Measurements from ENCODE around the gene OTOP2.

The OTOP2 gene

GRCh38 chr17:74892013-74892841, 31.8 kb upstream of the OTOP2 start:
- H3K4me3 ChIP-seq (ENCODE audit: low read depth, low read length) = no peak overlapping the region
- TF ChIP-seq, protein P1, sequence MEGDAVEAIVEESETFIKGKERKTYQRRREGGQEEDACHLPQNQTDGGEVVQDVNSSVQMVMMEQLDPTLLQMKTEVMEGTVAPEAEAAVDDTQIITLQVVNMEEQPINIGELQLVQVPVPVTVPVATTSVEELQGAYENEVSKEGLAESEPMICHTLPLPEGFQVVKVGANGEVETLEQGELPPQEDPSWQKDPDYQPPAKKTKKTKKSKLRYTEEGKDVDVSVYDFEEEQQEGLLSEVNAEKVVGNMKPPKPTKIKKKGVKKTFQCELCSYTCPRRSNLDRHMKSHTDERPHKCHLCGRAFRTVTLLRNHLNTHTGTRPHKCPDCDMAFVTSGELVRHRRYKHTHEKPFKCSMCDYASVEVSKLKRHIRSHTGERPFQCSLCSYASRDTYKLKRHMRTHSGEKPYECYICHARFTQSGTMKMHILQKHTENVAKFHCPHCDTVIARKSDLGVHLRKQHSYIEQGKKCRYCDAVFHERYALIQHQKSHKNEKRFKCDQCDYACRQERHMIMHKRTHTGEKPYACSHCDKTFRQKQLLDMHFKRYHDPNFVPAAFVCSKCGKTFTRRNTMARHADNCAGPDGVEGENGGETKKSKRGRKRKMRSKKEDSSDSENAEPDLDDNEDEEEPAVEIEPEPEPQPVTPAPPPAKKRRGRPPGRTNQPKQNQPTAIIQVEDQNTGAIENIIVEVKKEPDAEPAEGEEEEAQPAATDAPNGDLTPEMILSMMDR (IDR thresholded peaks at IDR 0.05; ENCODE audit: low read depth, low read length) = no peak

DNA sequence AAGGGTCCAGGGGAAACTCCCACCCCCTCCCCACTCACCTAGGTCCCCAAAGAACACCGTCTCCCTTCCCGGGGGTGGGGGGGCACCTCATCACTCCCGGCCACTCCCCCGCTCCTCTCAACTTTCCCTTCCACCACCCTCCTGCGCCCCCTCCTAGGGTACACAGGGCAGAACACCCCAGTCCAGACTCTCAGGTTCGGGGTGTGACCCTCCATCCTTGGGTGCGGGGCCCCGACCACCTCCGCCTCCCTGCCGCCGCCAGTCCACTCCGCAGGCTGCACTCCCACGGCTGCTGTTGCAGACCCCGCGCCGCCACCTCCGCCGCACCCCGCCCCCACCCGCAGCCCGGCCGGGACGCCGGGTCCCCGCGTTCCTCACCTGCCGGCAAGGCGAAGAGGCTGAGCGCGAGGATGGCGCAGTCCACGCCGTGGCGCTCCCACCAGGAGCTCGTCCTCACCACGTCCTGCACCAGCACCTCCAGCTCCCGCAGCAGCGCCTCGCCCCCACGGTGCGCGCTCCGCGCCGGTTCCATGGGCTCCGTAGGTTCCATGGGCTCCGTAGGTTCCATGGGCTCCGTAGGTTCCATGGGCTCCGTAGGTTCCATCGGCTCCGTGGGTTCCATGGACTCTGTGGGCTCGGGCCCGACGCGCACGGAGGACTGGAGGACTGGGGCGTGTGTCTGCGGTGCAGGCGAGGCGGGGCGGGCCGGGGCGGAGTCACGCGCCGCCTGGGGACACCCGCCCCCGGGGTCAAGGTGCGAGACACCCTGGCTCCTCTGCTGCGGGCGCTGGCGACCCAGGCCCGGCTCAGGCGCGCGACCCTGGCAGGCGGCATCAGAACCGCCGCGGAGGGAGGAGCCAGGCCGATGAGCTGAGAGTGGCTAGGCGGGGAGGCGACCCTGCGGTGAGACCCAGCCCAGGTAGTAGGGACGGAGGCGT, 30.8 kb upstream of the OTOP2 start, which contains the start of gene FADS6:
Gene FADS6, minus strand, starts transcription at position 660 of the 938 bp plus-strand sequence. Its CDS starts 38 bp downstream, at position 622.
- H3K4me3 ChIP-seq (ENCODE audit: low read depth, low read length) = no peak within 1 kb of the TSS
- TF ChIP-seq, protein P1 (IDR thresholded peaks at IDR 0.05; ENCODE audit: low read depth, low read length) = no peak

- no peak overlapping the region for H3K4me3 ChIP-seq (ENCODE audit: low read depth, low read length)
- TF ChIP-seq, protein P1 (IDR thresholded peaks at IDR 0.05; ENCODE audit: low read depth, low read length) = no peak
Observed at GRCh38 chr17:74893936-74894671, 30.0 kb upstream of the OTOP2 start.

- TF ChIP-seq, protein P1 (IDR thresholded peaks at IDR 0.05; ENCODE audit: low read depth, low read length) = no peak
Observed at GRCh38 chr17:74898376-74898946, 25.6 kb upstream of the OTOP2 start.

DNA sequence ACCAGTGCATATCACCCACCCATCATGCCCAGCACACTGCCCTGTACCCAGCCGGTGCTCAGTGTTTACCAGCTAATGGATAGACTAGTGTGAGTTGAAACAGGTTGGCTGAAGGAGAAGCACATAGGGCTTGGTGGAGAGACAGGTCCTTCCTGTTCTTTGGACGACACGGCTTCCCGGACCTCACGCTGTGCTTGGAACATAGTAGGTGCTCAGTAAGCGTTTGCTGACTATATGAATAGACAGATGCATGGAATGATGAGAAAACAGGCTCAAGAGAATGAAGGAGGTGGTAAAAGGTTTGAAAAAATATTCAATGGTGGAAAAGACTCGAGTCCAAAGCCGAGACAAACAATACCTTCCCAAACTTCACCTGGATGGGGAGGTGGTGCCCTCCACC, 23.9 kb upstream of the OTOP2 start:
- no peak overlapping the region for H3K4me3 ChIP-seq (ENCODE audit: low read depth, low read length)
- TF ChIP-seq, protein P1 (IDR thresholded peaks at IDR 0.05; ENCODE audit: low read depth, low read length) = no peak

More at GRCh38 chr17:74898376-74898946, 25.6 kb upstream of the OTOP2 start:
- H3K4me3 ChIP-seq (ENCODE audit: low read depth, low read length) = no peak overlapping the region

- TF ChIP-seq, protein P1 (IDR thresholded peaks at IDR 0.05; ENCODE audit: low read depth, low read length) = no peak
- no peak overlapping the region for H3K4me3 ChIP-seq (ENCODE audit: low read depth, low read length)
Observed at GRCh38 chr17:74901353-74902135, 22.5 kb upstream of the OTOP2 start.

Measured in WI38 (cell line).